GM12878 (cell line): ENCODE data around the gene SNCB. TPM values are rescaled to one million over a fixed set of nuclear protein-coding genes. Genes with fewer than 3 reads are reported as not detected.

ENCODE experiments used
- ATAC-seq: fragments of 200-7000 bp; cut with Tn5 transposase; 3 replicates; pipeline ENCODE4 v1.9.1; 2020; ENCODE audit warnings: mild to moderate bottlenecking, moderate library complexity
- BruUV-seq: library from RNA; stranded (reverse); fragments of 400-500 nt; replicated peaks from 2 replicates; lab custom pipeline; 2021; lab: Mats Ljungman, UMichigan
- CTCF ChIA-PET: fragments of 300-600 bp; sonication (Branson Sonifier 250); formaldehyde crosslinking; extraction: SDS; loops from one replicate; lab custom pipeline; 2021; ENCODE audit warnings: inconsistent platforms; lab: Yijun Ruan, JAX
- POLR2A ChIA-PET: fragments of 350-600 bp; formaldehyde crosslinking; extraction: SDS; loops from one replicate; lab custom pipeline; 2021; ENCODE audit warnings: inconsistent platforms; lab: Charles Lee
- RAD21 ChIA-PET: fragments of 300-600 bp; sonication (Branson Sonifier 250); formaldehyde crosslinking; loops from one replicate; lab custom pipeline; 2023; ENCODE audit warnings: antibody characterized with exemption; ENCODE audit not compliant: unreplicated experiment; lab: Charles Lee
- SMC1A ChIA-PET: fragments of 300-600 bp; sonication (Branson Sonifier 250); formaldehyde crosslinking; loops from one replicate; lab custom pipeline; 2023; ENCODE audit not compliant: unreplicated experiment, uncharacterized antibody; lab: Charles Lee
- DNase-seq: peaks from one replicate; pipeline ENCODE4 v3.0.0-alpha.2; 2011; ENCODE audit warnings: low read depth, low spot score
- FAIRE-seq: peaks from 3 replicates; lab custom pipeline; 2011; peaks lifted over from hg19 to GRCh38; lab: Jason Lieb, UNC
- H2AFZ ChIP-seq: 2 replicates; pipeline ENCODE4 v1.6.0; 2011; ENCODE audit warnings: low read depth, low read length, control low read depth; ENCODE audit not compliant: control insufficient read depth
- H3K27ac ChIP-seq: 2 replicates; pipeline ENCODE4 v1.5.1; 2011; ENCODE audit warnings: control low read depth; ENCODE audit not compliant: control insufficient read depth, insufficient read depth
- H3K27me3 ChIP-seq, 2 experiments: replicated peaks in 1 of 2; 2 replicates each; pipeline versions ENCODE4 v1.6.0 to v1.6.1; 2011; ENCODE audit warnings: low read length in 1 of 2; ENCODE audit not compliant: control insufficient read depth in 2 of 2, insufficient read depth in 2 of 2
- H3K36me3 ChIP-seq, 2 experiments: 2 replicates each; pipeline ENCODE4 v1.5.1; 2011; ENCODE audit warnings: low read length in 1 of 2; ENCODE audit not compliant: control insufficient read depth in 2 of 2, insufficient read depth in 2 of 2
- H3K4me1 ChIP-seq: 2 replicates; pipeline ENCODE4 v1.6.1; 2011; ENCODE audit warnings: mild to moderate bottlenecking, low read length, moderate library complexity, mixed read lengths; ENCODE audit not compliant: control insufficient read depth, insufficient read depth
- H3K4me2 ChIP-seq: 2 replicates; pipeline ENCODE4 v1.6.0; 2011; ENCODE audit warnings: control low read depth; ENCODE audit not compliant: control insufficient read depth, insufficient read depth
- H3K4me3 ChIP-seq: fragments of 200-600 bp; sonication (generic); 2 replicates; pipeline ENCODE4 v1.5.1; 2016
- H3K79me2 ChIP-seq: 2 replicates; pipeline ENCODE4 v1.6.0; 2011; ENCODE audit warnings: low read length; ENCODE audit not compliant: control insufficient read depth, insufficient read depth
- H3K9ac ChIP-seq: 2 replicates; pipeline ENCODE4 v1.8.0; 2011; ENCODE audit warnings: low read length, control low read depth, mixed read lengths; ENCODE audit not compliant: control insufficient read depth, insufficient read depth
- H3K9me3 ChIP-seq: replicated peaks from 3 replicates; pipeline ENCODE4 v1.5.1; 2011; ENCODE audit warnings: mild to moderate bottlenecking, low read length; ENCODE audit not compliant: control insufficient read depth, insufficient read depth
- H4K20me1 ChIP-seq: 2 replicates; pipeline ENCODE4 v1.6.0; 2011; ENCODE audit not compliant: control insufficient read depth, insufficient read depth
- ATF3 ChIP-seq: IDR thresholded peaks from 2 replicates; pipeline ENCODE4 v1.6.1; 2011; ENCODE audit warnings: low read depth, mild to moderate bottlenecking, low read length, moderate library complexity, borderline replicate concordance; ENCODE audit errors: extremely low read depth
- BHLHE40 ChIP-seq, 2 experiments: fragments of 450-650 bp in 1 of 2; IDR thresholded peaks; 2 replicates each; pipeline ENCODE4 v1.6.1; 2011 to 2017; ENCODE audit warnings: low read depth in 2 of 2, borderline replicate concordance in 1 of 2, improper control_type of control experiment in 1 of 2, low read length in 1 of 2, mild to moderate bottlenecking in 1 of 2
- BMI1 ChIP-seq: fragments of 450-650 bp; IDR thresholded peaks from 2 replicates; pipeline ENCODE4 v1.6.1; 2016; ENCODE audit warnings: mild to moderate bottlenecking, moderate library complexity, borderline replicate concordance
- BRCA1 ChIP-seq: IDR thresholded peaks from 2 replicates; pipeline ENCODE4 v1.6.1; 2011; ENCODE audit warnings: low read depth, low read length, improper control_type of control experiment
- CTCF ChIP-seq, 3 experiments: IDR thresholded peaks in 2 of 3; conservative IDR thresholded peaks in 1 of 3; 2 replicates each; pipeline ENCODE4 v1.5.1; 2011; ENCODE audit warnings: low read depth in 3 of 3, low read length in 3 of 3, mild to moderate bottlenecking in 3 of 3, control low read depth in 2 of 3, moderate library complexity in 2 of 3, inconsistent platforms in 1 of 3, mixed read lengths in 1 of 3; ENCODE audit not compliant: control insufficient read depth in 2 of 3, insufficient read depth in 1 of 3; ENCODE audit errors: extremely low read depth in 1 of 3
- EGR1 ChIP-seq, 2 experiments: IDR thresholded peaks; 1 replicate in 1 of 2; 2 replicates in 1 of 2; pipeline ENCODE4 v1.6.1; 2011 to 2012; ENCODE audit warnings: low read depth in 2 of 2, low read length in 2 of 2, borderline replicate concordance in 1 of 2, mild to moderate bottlenecking in 1 of 2, moderate library complexity in 1 of 2
- EZH2 ChIP-seq: IDR thresholded peaks from 2 replicates; pipeline ENCODE4 v1.6.1; 2012; ENCODE audit warnings: low read depth, mild to moderate bottlenecking, control low read depth, inconsistent platforms, low read length, borderline replicate concordance; ENCODE audit not compliant: control insufficient read depth
- PRDM15 ChIP-seq: fragments of 450-650 bp; formaldehyde crosslinking; IDR thresholded peaks from 2 replicates; pipeline ENCODE4 v1.4.0; 2020; ENCODE audit warnings: mild to moderate bottlenecking, moderate library complexity
- WRNIP1 ChIP-seq: IDR thresholded peaks from 2 replicates; pipeline ENCODE4 v1.6.1; 2011; ENCODE audit warnings: low read depth, low read length, improper control_type of control experiment, borderline replicate concordance
- WGBS: methylation state at CpG from one replicate; pipeline ENCODE4 v1.1.6; 2016; ENCODE audit warnings: low lambda C conversion rate; ENCODE audit not compliant: insufficient replicate concordance, insufficient coverage; ENCODE audit errors: missing lambda C conversion rate; 5-methylcytosine and 5-hydroxymethylcytosine counted together
- in situ Hi-C: fragments of 300-500 bp; cut with MboI; formaldehyde crosslinking; loops from 9 replicates; pipeline ENCODE4 v1.14.3; 2018; ENCODE audit warnings: mixed read lengths
- intact Hi-C: fragments of 100-400 bp; cut with micrococcal nuclease; formaldehyde crosslinking; loops from one replicate; pipeline ENCODE4 v1.14.2; 2022; ENCODE audit not compliant: unreplicated experiment
- polyA plus RNA-seq, 11 experiments: library from polyadenylated mRNA; depleted of rRNA in 4 of 11; unstranded in 6 of 11; stranded (reverse) in 5 of 11; fragments of >200 nt; fragmentation: Nextera tagmentation in 4 of 11; fragmentation: Illumina TruSeq in 1 of 11; extraction: Ambion mirVana in 4 of 11; extraction: Trizol in 1 of 11; gene quantifications; 1 replicate in 1 of 11; 2 replicates in 10 of 11; pipeline versions ENCODE4 v1.2.1 to v1.2.3, GENCODE V29; 2011 to 2016; ENCODE audit warnings: inconsistent platforms in 2 of 11, missing spikeins in 2 of 11, low read depth in 1 of 11
- total RNA-seq, 4 experiments: library from RNA; depleted of rRNA in 3 of 4; stranded (reverse); fragments of >200 nt in 3 of 4; fragmentation: Illumina TruSeq in 1 of 4; extraction: Trizol in 1 of 4; gene quantifications; 2 replicates each; pipeline versions ENCODE4 v1.2.1 to v1.2.3, GENCODE V29; 2013 to 2021

SNCB gene
- total and polyA plus RNA-seq, 10 of the 15 experiments (the other 5 are each of a cell fraction or from before 2014, with no cell fraction given), result 0.75 TPM; not detected in 9

- TF ChIP-seq EGR1 (IDR thresholded peaks at IDR 0.05; ENCODE audit: borderline replicate concordance in 1 of 2, low read depth in 2 of 2, low read length in 2 of 2) (no peak), BRCA1 (no peak), BMI1 (no peak)
- TF ChIP-seq, all 136 proteins: peak for 0
These were observed 11.6 kb downstream of the SNCB start (continued) for GRCh38 chr5:176618783-176619182.

- SMC1A ChIA-PET, result no interaction called here
- CTCF ChIA-PET, result no interaction called here
- no peak for TF ChIP-seq BHLHE40 (IDR thresholded peaks at IDR 0.05; ENCODE audit: borderline replicate concordance in 1 of 2, low read depth in 2 of 2, low read length in 1 of 2)
- no peak for TF ChIP-seq PRDM15 (CRISPR knock-in tag)
- TF ChIP-seq CTCF (IDR thresholded peaks at IDR 0.05 in 2 of 3, conservative IDR thresholded peaks at IDR 0.05 in 1 of 3; ENCODE audit: control insufficient read depth in 2 of 3, extremely low read depth in 1 of 3, insufficient read depth in 1 of 3, low read depth in 3 of 3, low read length in 3 of 3), result no peak
- TF ChIP-seq EZH2, result no peak
- no peak for TF ChIP-seq ATF3
- no peak for TF ChIP-seq WRNIP1
- H3K9me3 ChIP-seq, result no peaks in the 10 kb centered on the region
- no peak overlapping the region for H3K4me3 ChIP-seq
- BruUV-seq, result no TSS peak
- no peak overlapping the region for H3K9ac ChIP-seq
- in situ Hi-C loops, result no loop called here
- no peaks in the 10 kb centered on the region for H3K4me1 ChIP-seq
- ATAC-seq (no peak), DNase-seq (no peak), FAIRE-seq (no peak)
- RAD21 ChIA-PET, result no interaction called here
- no peak overlapping the region for H2AFZ ChIP-seq
- WGBS, result 28% methylated on average over 7 of the region's 7 CpGs
- no peaks in the 10 kb centered on the region for H3K79me2 ChIP-seq
- intact Hi-C loops, result loop anchor here (5.0 kb wide), 1 partner anchor 44 kb away; no protein-coding TSS in a partner anchor
- no peaks in the 10 kb centered on the region for H3K36me3 ChIP-seq
- POLR2A ChIA-PET, result no interaction called here
- H4K20me1 ChIP-seq, result no peaks in the 10 kb centered on the region
- H3K27me3 ChIP-seq, result peaks cover 4% of the 10 kb centered on the region in 2 experiments
- no peak overlapping the region for H3K27ac ChIP-seq
- H3K4me2 ChIP-seq, result no peak overlapping the region
These were observed 13.8 kb downstream of the SNCB start for GRCh38 chr5:176616511-176616910.
